Aorta (tissue), 5 donors: ENCODE results near the gene URB1. TPM values are rescaled to one million over a fixed set of nuclear protein-coding genes. Genes with fewer than 3 reads are reported as not detected.

ENCODE experiments used
- ATAC-seq: fragments of 200-7000 bp; cut with Tn5 transposase; one replicate; pipeline ENCODE4 v1.9.1; 2022; ENCODE audit warnings: moderate library complexity; ENCODE audit not compliant: low FRiP score
- DNase-seq, 2 donors: peaks; one replicate each; pipeline ENCODE4 v3.0.0-alpha.2; 2020
- H3K27ac ChIP-seq, 2 donors: one replicate each; pipeline ENCODE4 v1.5.1; 2013; ENCODE audit warnings: low read length in 2 of 2, mild to moderate bottlenecking in 2 of 2, moderate library complexity in 2 of 2, control low read depth in 1 of 2, inconsistent platforms in 1 of 2, low read depth in 1 of 2
- H3K27me3 ChIP-seq, 2 donors: one replicate each; pipeline ENCODE4 v1.6.1; 2013; ENCODE audit warnings: control low read depth in 1 of 2, low read length in 1 of 2, mild to moderate bottlenecking in 1 of 2, moderate library complexity in 1 of 2; ENCODE audit not compliant: insufficient read depth in 2 of 2, control insufficient read depth in 1 of 2
- H3K36me3 ChIP-seq, 2 donors: one replicate each; pipeline ENCODE4 v1.6.1; 2013; ENCODE audit warnings: control low read depth in 1 of 2, low read length in 1 of 2, mild to moderate bottlenecking in 1 of 2; ENCODE audit not compliant: insufficient read depth in 2 of 2, control insufficient read depth in 1 of 2
- H3K4me1 ChIP-seq, 2 donors: one replicate each; pipeline ENCODE4 v1.6.1; 2013; ENCODE audit warnings: low read length in 2 of 2, control low read depth in 1 of 2, mild to moderate bottlenecking in 1 of 2, moderate library complexity in 1 of 2; ENCODE audit not compliant: insufficient read depth in 2 of 2, control insufficient read depth in 1 of 2
- H3K4me3 ChIP-seq, 2 donors: one replicate each; pipeline ENCODE4 v1.5.1; 2013; ENCODE audit warnings: low read length in 2 of 2, control low read depth in 1 of 2, mild to moderate bottlenecking in 1 of 2
- H3K9me3 ChIP-seq: one replicate; pipeline ENCODE4 v1.6.1; 2013; ENCODE audit warnings: mild to moderate bottlenecking, low read length; ENCODE audit not compliant: control insufficient read depth
- WGBS, 2 donors: extraction: QIAGEN DNeasy Blood & Tissue Kit; methylation state at CpG; one replicate each; pipeline ENCODE4 v1.1.7; 2013; 5-methylcytosine and 5-hydroxymethylcytosine counted together
- intact Hi-C, 2 donors: fragments of 100-400 bp; cut with DNase I; formaldehyde crosslinking; loops; one replicate each; pipeline versions ENCODE4 v1.14.2 to v1.15.0; 2022
- polyA plus RNA-seq, 2 donors: library from polyadenylated mRNA; stranded (reverse); fragments of 200-250 nt; gene quantifications; one replicate each; pipeline ENCODE4 v1.2.3, GENCODE V29; 2013
- total RNA-seq, 2 donors: library from RNA; stranded (reverse); fragmentation: NEBNext Ultra II Directional; extraction: Animal tissue kit (Norgen Biotek cat#: 25700); gene quantifications; one replicate each; pipeline ENCODE4 v1.2.1, GENCODE V29; 2021
- donor health status: healthy with polysubstance abuse.
- donor health status: Bipolar disorder and iron deficiency.
- donor health status: DM: no; HTN: no; CAD: no.
- donor health status: DM: no; HTN: no; CAD: no.
- donor health status: DM: yes; HTN: yes; CAD: no.

The URB1 gene
- total and polyA plus RNA-seq, 4 donors: 2.0 to 34.2 (median 13.0) TPM

DNA sequence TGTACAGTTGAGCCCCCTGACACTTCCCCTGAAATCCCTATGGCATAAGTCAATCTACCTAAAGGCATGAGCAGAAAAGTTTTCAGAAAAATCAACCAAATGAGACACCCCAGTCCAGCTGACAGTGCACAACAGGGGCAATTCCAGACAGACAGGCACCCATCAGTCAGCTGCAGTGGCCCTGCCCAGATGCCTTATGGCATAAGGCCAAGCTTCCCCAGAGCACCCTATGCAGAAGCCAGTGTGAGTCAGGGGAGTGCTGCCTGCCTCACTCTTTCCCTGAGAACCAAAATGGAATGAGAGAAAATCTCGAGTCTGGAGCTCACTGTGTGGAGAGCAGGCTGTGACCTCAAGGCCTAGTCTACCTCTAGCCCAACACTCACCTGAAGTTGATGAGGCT, 56.1 kb downstream of the URB1 start:
- ATAC-seq (no peak), DNase-seq (no peak)
- no peak overlapping the region for H3K4me3 ChIP-seq
- no peak overlapping the region for H3K27ac ChIP-seq
- H3K27me3 ChIP-seq: no peaks in the 10 kb centered on the region
- no peaks in the 10 kb centered on the region for H3K4me1 ChIP-seq
- 5 to 36% methylated on average over 1 of the region's 1 CpG for WGBS, 2 donors
- intact Hi-C loops: loop anchor here in 1 of 2 donors (10.0 kb wide), 1 partner anchor 268 kb away; no protein-coding TSS in a partner anchor
- no peaks in the 10 kb centered on the region for H3K9me3 ChIP-seq
- peaks cover 6 to 22% of the 10 kb centered on the region in 2 donors for H3K36me3 ChIP-seq

DNA sequence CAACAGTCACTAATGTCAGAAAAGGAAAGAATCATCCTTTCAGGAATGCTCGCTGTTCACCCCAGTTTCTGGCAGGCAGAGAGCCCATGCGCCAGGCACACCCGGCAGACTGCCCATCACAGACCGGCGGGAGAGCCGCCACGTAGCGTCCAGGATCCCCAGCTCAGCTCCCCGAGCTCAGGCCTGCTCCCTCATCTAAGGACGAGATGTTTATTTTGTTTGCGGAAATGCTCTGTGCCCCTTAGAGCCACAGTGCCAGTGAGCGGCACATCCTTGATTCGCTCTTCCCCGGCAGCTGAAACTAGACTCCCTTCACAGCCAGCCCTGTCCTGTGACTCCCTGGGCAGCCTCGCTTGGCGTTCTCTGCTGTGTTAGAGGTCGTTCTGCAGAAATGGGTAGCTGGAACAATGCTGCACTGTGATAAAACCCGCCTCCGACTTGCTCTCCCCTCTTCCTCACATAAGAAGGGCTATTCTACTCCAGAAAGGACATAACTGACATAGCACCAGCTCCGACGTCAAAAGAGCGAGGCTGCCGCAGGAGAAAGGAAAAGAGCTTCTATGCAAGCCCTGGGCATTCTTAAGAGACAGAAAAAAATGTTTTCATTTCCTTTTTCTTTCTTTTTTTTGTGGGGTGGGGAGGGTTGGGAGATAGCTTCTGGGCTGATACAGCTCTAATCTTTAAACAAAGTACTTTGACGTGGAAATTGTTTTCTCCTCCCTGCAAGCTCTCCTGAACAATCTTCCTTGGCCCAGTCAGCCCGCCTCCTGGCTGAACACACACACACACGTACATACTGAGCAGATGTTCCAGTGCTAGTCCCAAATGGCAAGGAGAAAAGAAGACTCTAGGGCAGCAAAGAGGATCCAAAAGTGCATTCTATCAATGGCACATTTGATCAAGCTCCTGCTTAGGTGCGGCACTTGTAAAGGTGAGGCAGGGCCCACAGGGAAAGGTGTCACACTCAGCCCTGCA, 56.9 kb downstream of the URB1 start:
- Histone ChIP-seq H3K27ac (no peak overlapping the region), H3K36me3 (peaks cover 6 to 17% of the 10 kb centered on the region in 2 donors)
- 65 to 77% methylated on average over 27 of the region's 27 CpGs for WGBS, 2 donors

DNA sequence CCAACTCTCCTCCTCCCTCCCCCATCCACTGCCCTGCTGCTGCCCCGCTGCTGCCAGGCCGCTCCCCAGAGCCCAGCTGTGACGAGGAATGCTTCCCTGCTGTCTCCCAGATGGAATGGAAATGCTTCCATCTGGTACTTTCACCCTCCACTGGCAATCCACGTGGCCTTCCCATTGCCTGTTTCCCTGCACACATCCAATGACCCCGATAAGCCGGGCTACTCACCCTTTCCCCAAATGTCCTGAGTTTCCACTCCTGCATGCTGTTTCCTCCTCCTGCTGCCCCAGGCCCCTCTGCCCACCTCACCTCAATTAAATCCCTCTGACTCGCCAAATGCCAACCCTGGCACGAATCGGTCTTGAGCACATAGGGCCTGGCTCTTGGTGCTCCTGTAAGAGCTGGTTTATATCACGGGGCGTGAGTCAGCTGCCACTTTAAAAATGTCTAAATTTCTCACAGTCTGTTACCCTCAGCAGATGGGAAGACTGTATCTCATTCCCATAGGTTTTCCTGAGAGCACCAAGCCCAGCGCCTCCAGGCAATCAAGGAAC, 57.8 kb downstream of the URB1 start:
- Histone ChIP-seq H3K27me3 (no peaks in the 10 kb centered on the region), H3K4me3 (no peak overlapping the region), H3K36me3 (peaks cover 6 to 17% of the 10 kb centered on the region in 2 donors), H3K27ac (no peak overlapping the region), H3K4me1 (no peaks in the 10 kb centered on the region), H3K9me3 (no peaks in the 10 kb centered on the region)
- intact Hi-C loops: loop anchor here in 1 of 2 donors (5.0 to 10.0 kb wide), 2 partner anchors 37 to 270 kb away; no protein-coding TSS in a partner anchor
- WGBS, 2 donors: 76 to 87% methylated on average over 12 of the region's 12 CpGs
- DNase-seq (no peak), ATAC-seq (no peak)

More for the DNA sequence above, 56.9 kb downstream of the URB1 start:
- DNase-seq: no peak
- intact Hi-C loops: loop anchor here in 1 of 2 donors (10.0 kb wide), 1 partner anchor 269 kb away; no protein-coding TSS in a partner anchor
- no peaks in the 10 kb centered on the region for H3K9me3 ChIP-seq
- no peaks in the 10 kb centered on the region for H3K4me1 ChIP-seq
- H3K27me3 ChIP-seq: no peaks in the 10 kb centered on the region
- no peak overlapping the region for H3K4me3 ChIP-seq
- no peak for ATAC-seq

DNA sequence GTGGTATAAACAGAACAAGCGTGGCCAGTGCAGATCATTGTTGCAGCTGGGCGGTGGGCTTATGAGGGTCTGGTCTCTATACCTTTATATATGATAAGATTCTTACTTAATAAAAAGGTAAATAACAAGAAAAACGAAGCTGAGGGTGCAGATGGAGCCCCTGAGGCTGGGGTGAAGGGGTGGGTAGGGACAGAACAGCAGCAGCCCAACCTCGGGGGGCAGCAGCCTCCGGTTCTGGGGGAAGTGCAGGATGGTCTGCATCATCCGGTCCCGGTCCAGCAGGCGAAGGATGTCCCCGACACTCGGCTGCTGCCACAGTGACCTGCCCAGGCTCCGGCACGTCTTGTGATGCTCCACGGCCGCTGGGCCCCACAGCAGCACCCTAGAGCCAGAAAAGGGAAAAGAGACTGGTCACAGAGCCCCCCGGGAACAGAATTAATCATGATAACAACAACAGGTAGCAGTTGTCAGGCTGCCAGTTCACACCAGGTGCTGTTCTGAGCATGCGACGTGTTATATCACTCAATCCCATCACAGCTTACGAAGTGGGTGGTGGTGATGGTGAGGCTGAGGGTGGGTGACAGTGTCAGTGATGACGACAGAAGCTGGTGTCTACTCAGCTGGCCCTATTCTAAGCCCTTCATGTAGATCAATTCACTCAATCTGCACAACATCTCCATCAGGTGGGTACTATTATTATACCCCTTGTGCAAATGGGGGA, 58.7 kb downstream of the URB1 start:
- WGBS, 2 donors: 96 to 98% methylated on average over 19 of the region's 19 CpGs
- H3K27me3 ChIP-seq: no peaks in the 10 kb centered on the region
- ATAC-seq: no peak
- no peak overlapping the region for H3K27ac ChIP-seq
- no peak for DNase-seq
- H3K9me3 ChIP-seq: no peaks in the 10 kb centered on the region
- peaks cover under 1 to 2% of the 10 kb centered on the region in 2 donors for H3K4me1 ChIP-seq
- no peak overlapping the region for H3K4me3 ChIP-seq
- intact Hi-C loops: loop anchor here in 1 of 2 donors (5.0 to 10.0 kb wide), 2 partner anchors 38 to 271 kb away; no protein-coding TSS in a partner anchor
- peaks cover 6 to 17% of the 10 kb centered on the region in 2 donors for H3K36me3 ChIP-seq

- Histone ChIP-seq H3K4me3 (no peak overlapping the region), H3K36me3 (peaks cover 4 to 12% of the 10 kb centered on the region in 2 donors), H3K4me1 (peaks cover 3 to 4% of the 10 kb centered on the region in 2 donors), H3K27me3 (no peaks in the 10 kb centered on the region), H3K27ac (no peak overlapping the region), H3K9me3 (no peaks in the 10 kb centered on the region)
- 99 to 100% methylated on average over 1 of the region's 1 CpG for WGBS, 2 donors
- intact Hi-C loops: loop anchor here in 1 of 2 donors (5.0 to 10.0 kb wide), 2 partner anchors 40 to 272 kb away; no protein-coding TSS in a partner anchor
- ATAC-seq (no peak), DNase-seq (no peak)
These were observed 60.3 kb downstream of the URB1 start for GRCh38 chr21:32332463-32332951.

DNA sequence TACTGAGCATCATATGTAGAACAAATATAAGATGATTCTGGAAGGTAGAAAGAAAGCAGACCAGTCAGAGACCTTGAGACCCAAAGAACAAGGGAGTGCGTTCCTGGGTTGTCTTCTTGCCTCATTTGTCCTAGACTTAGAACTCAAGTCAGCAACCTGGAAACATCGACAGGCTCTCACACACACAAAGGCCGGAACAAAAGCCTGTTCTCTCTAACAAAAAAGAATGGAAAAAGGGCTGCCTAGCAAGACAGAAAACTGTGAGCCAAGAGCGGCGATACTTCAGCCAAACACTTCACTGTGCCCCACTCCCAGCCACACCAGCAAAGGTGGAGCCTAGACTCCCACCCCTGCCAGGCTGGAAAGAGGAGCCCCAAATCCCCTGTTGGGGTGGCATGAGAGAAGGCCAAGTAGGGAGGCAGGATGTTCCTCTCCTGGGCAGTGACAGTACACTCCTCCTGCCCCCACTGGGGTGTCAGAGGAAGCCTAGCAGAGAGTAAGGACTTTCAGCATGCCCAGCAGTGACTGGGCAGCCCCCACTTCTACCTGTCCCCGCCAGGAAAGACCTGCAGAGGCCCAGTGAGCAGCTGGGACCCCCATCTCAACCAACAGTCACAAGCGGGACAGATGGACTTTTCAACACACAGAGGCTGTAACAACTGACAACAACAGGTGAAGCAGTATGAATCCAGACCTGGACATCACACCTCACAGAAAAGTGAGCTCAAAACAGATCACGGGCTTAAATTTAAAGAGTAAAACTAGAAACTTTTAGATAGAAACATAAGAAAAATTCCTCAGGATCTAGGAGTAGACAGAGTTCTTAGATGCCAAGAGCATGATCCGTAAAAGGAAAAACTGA, 61.1 kb downstream of the URB1 start:
- peaks cover 4 to 12% of the 10 kb centered on the region in 2 donors for H3K36me3 ChIP-seq
- H3K4me1 ChIP-seq: peaks cover 3 to 4% of the 10 kb centered on the region in 2 donors
- 97% methylated on average over 9 of the region's 9 CpGs for WGBS, 2 donors
- no peaks in the 10 kb centered on the region for H3K27me3 ChIP-seq
- ATAC-seq: no peak
- intact Hi-C loops: loop anchor here in 1 of 2 donors (5.0 to 10.0 kb wide), 2 partner anchors 41 to 273 kb away; no protein-coding TSS in a partner anchor
- H3K9me3 ChIP-seq: no peaks in the 10 kb centered on the region
- no peak for DNase-seq
- no peak overlapping the region for H3K4me3 ChIP-seq
- no peak overlapping the region for H3K27ac ChIP-seq

DNA sequence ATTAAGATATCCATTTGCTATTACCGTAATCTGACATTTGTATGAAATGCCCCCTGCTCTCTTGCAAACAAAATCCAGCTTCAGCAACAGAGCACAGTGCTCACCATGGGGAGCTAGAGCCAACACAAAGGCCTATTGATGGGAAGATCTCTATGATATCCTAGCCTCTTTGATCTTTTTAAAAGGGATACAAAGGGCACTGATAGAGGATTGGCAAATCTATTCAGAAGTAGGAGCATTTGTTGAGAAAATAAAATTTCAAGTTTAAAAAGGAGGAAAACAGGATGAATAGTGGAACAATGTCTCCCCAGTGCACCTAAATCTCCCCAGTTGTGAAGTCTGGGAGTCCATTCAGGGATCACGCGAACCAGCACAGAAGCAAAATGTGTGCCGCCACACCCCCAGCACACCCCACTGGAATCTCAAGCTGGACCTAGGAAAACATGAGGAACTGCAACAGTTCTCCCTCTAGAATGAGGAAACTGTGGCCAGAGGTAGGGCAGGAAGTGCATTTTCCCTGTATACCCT, 62.0 kb downstream of the URB1 start:
- Histone ChIP-seq H3K27me3 (no peaks in the 10 kb centered on the region), H3K4me1 (peaks cover 3 to 4% of the 10 kb centered on the region in 2 donors), H3K9me3 (no peaks in the 10 kb centered on the region), H3K4me3 (no peak overlapping the region), H3K27ac (peak overlapping the region in 1 of 2 donors; percentile 7), H3K36me3 (peaks cover 4 to 12% of the 10 kb centered on the region in 2 donors)
- intact Hi-C loops: loop anchor here in 1 of 2 donors (5.0 to 10.0 kb wide), 2 partner anchors 41 to 274 kb away; no protein-coding TSS in a partner anchor
- DNase-seq: no peak
- 96 to 100% methylated on average over 4 of the region's 4 CpGs for WGBS, 2 donors
- no peak for ATAC-seq
